Common myeloid progenitor, CD34-positive (primary cell): Measurements from ENCODE around the gene CCL4L2. TPM values are rescaled to one million over a fixed set of nuclear protein-coding genes. Genes with fewer than 3 reads are reported as not detected.
"Not testable (repeated sequence)": the region's sequence is repeated elsewhere in the genome, so short reads cannot be mapped to it uniquely, and the experiment has no call there.

ENCODE experiments used
- CTCF ChIA-PET: fragments of 350-600 bp; sonication (Branson Sonifier 250); formaldehyde crosslinking; loops from one replicate; lab custom pipeline; 2021; ENCODE audit warnings: antibody characterized with exemption; lab: Charles Lee
- POLR2A ChIA-PET: fragments of 350-600 bp; sonication (Branson Sonifier 250); formaldehyde crosslinking; loops from one replicate; lab custom pipeline; 2021; ENCODE audit warnings: antibody characterized with exemption; lab: Charles Lee
- DNase-seq, 3 donors: peaks; one replicate each; pipeline versions ENCODE4 v3.0.0 to v3.0.0-alpha.2; 2013
- H3K27ac ChIP-seq, 2 experiments: 1 replicate in 1 of 2; 2 replicates in 1 of 2; pipeline ENCODE4 v1.7.0; 2013; ENCODE audit warnings: inconsistent platforms in 2 of 2, low read length in 2 of 2, mild to moderate bottlenecking in 2 of 2, low read depth in 1 of 2, moderate library complexity in 1 of 2; ENCODE audit not compliant: severe bottlenecking in 2 of 2, insufficient read depth in 1 of 2, poor library complexity in 1 of 2
- H3K27me3 ChIP-seq, 5 experiments: replicated peaks in 2 of 5; 1 replicate in 3 of 5; 2 replicates in 2 of 5; pipeline versions ENCODE4 v1.6.1 to v1.7.0; 2013; ENCODE audit warnings: low read length in 4 of 5, mild to moderate bottlenecking in 2 of 5, moderate library complexity in 2 of 5, inconsistent platforms in 1 of 5; ENCODE audit not compliant: insufficient read depth in 5 of 5, control insufficient read depth in 4 of 5
- H3K36me3 ChIP-seq, 4 experiments: 1 replicate in 2 of 4; 2 replicates in 2 of 4; pipeline versions ENCODE4 v1.6.1 to v1.7.0; 2013; ENCODE audit warnings: low read length in 3 of 4, control low read depth in 1 of 4, mild to moderate bottlenecking in 1 of 4; ENCODE audit not compliant: control insufficient read depth in 4 of 4, insufficient read depth in 4 of 4
- H3K4me1 ChIP-seq, 4 experiments: 1 replicate in 3 of 4; 2 replicates in 1 of 4; pipeline versions ENCODE4 v1.6.1 to v1.7.1; 2013; ENCODE audit warnings: low read length in 3 of 4, mild to moderate bottlenecking in 3 of 4, control low read depth in 1 of 4, inconsistent platforms in 1 of 4, moderate library complexity in 1 of 4; ENCODE audit not compliant: control insufficient read depth in 4 of 4, insufficient read depth in 4 of 4; ENCODE audit errors: control extremely low read depth in 1 of 4
- H3K4me3 ChIP-seq, 7 experiments: 1 replicate in 4 of 7; 2 replicates in 3 of 7; pipeline versions ENCODE4 v1.5.1 to v1.7.0; 2013; ENCODE audit warnings: mild to moderate bottlenecking in 7 of 7, low read length in 6 of 7, moderate library complexity in 6 of 7, inconsistent platforms in 2 of 7, low read depth in 2 of 7, control low read depth in 1 of 7; ENCODE audit not compliant: insufficient read depth in 4 of 7, control insufficient read depth in 1 of 7; ENCODE audit errors: extremely low read depth in 1 of 7
- H3K9me3 ChIP-seq, 5 experiments: 1 replicate in 4 of 5; 2 replicates in 1 of 5; pipeline versions ENCODE4 v1.6.1 to v1.7.1; 2013; ENCODE audit warnings: low read length in 4 of 5, mild to moderate bottlenecking in 2 of 5, inconsistent platforms in 1 of 5, low read depth in 1 of 5, moderate library complexity in 1 of 5; ENCODE audit not compliant: control insufficient read depth in 4 of 5, insufficient read depth in 2 of 5; ENCODE audit errors: control extremely low read depth in 1 of 5
- WGBS: methylation state at CpG from one replicate; pipeline ENCODE4 v1.1.5; 2013; ENCODE audit not compliant: insufficient coverage; 5-methylcytosine and 5-hydroxymethylcytosine counted together
- polyA plus RNA-seq: library from polyadenylated mRNA; unstranded; fragments of 120-200 nt; gene quantifications from one replicate; pipeline ENCODE4 v1.2.1, GENCODE V29; 2013

The CCL4L2 gene
- 0.82 TPM for polyA plus RNA-seq

- CTCF ChIA-PET, H3K27me3 ChIP-seq, H3K4me3 ChIP-seq, H3K9me3 ChIP-seq, H3K27ac ChIP-seq, H3K36me3 ChIP-seq: not testable (repeated sequence)
- peak in 2 of 3 donors; percentile 65 to 75 for DNase-seq
- WGBS = 39% methylated on average over 7 of the region's 7 CpGs
- H3K4me1 ChIP-seq = peaks cover 19 to 31% (median 22%) of the 10 kb centered on the region in 4 experiments
- POLR2A ChIA-PET = interaction anchor here (1.2 kb wide), 1 partner anchor 21 kb away, joined by 3 read pairs; no protein-coding TSS in a partner anchor
Observed at GRCh38 chr17:36210439-36211211, at the start of gene CCL4L2. TSS of gene CCL4L2 (plus strand) at chr17:36211063.

- H3K4me3 ChIP-seq, DNase-seq, POLR2A ChIA-PET, CTCF ChIA-PET, H3K36me3 ChIP-seq, H3K27ac ChIP-seq, H3K4me1 ChIP-seq, H3K9me3 ChIP-seq, H3K27me3 ChIP-seq: not testable (repeated sequence)
- WGBS = no CpG with 5 or more reads among the region's 8 CpGs
Observed at GRCh38 chr17:36168836-36169235, 42.0 kb upstream of the CCL4L2 start.

- H3K4me3 ChIP-seq, H3K27ac ChIP-seq, POLR2A ChIA-PET, CTCF ChIA-PET, H3K36me3 ChIP-seq, DNase-seq, H3K27me3 ChIP-seq, H3K4me1 ChIP-seq, H3K9me3 ChIP-seq: not testable (repeated sequence)
- no CpG with 5 or more reads among the region's 11 CpGs for WGBS
Observed at GRCh38 chr17:36176536-36176935, 34.3 kb upstream of the CCL4L2 start, which contains the start of gene TBC1D3B. TSS of gene TBC1D3B (minus strand) at chr17:36176636. CDS start at chr17:36175050, 1,586 bp downstream.

GRCh38 chr17:36181446-36182175 is 29.3 kb upstream of the CCL4L2 start:
- CTCF ChIA-PET, H3K27ac ChIP-seq, DNase-seq, H3K9me3 ChIP-seq, H3K36me3 ChIP-seq, POLR2A ChIA-PET: not testable (repeated sequence)
- 95% methylated on average over 5 of the region's 6 CpGs for WGBS
- Histone ChIP-seq H3K27me3 (peaks cover 0 to 26% (median 0%) of the 10 kb centered on the region in 5 experiments), H3K4me1 (peaks cover 11 to 40% (median 16%) of the 10 kb centered on the region in 4 experiments), H3K4me3 (peak overlapping the region in 1 of 7 experiments; percentile 10)

- peak in 1 of 3 donors; percentile 56 for DNase-seq
- peak overlapping the region in 1 of 2 experiments; percentile 58 for H3K27ac ChIP-seq
- H3K4me3 ChIP-seq = peak overlapping the region in 6 of 7 experiments; percentile 41 to 94 (median 66)
- peaks cover 0 to 26% (median 0%) of the 10 kb centered on the region in 5 experiments for H3K27me3 ChIP-seq
- ChIA-PET POLR2A (no interaction called here), CTCF (no interaction called here)
- no peaks in the 10 kb centered on the region for H3K36me3 ChIP-seq
- 45% methylated on average over 48 of the region's 48 CpGs for WGBS
- H3K4me1 ChIP-seq = peaks cover 18 to 47% (median 24%) of the 10 kb centered on the region in 4 experiments
- no peaks in the 10 kb centered on the region for H3K9me3 ChIP-seq
Observed at GRCh38 chr17:36182176-36183000, 28.5 kb upstream of the CCL4L2 start.

GRCh38 chr17:36183001-36183971 is 27.6 kb upstream of the CCL4L2 start:
- Histone ChIP-seq H3K27me3 (peaks cover 0 to 26% (median 0%) of the 10 kb centered on the region in 5 experiments), H3K36me3 (no peaks in the 10 kb centered on the region), H3K9me3 (no peaks in the 10 kb centered on the region), H3K4me3 (peak overlapping the region in 6 of 7 experiments; percentile 41 to 94 (median 66)), H3K4me1 (peaks cover 25 to 56% (median 33%) of the 10 kb centered on the region in 4 experiments), H3K27ac (peak overlapping the region in 1 of 2 experiments; percentile 58)
- CTCF ChIA-PET = no interaction called here
- DNase-seq = peak in 2 of 3 donors; percentile 42 to 70
- POLR2A ChIA-PET = no interaction called here
- WGBS = 4% methylated on average over 76 of the region's 76 CpGs
